Hematopoietic multipotent progenitor cell (in vitro differentiated cells): ENCODE measurements around the gene G0S2. TPM values are rescaled to one million over a fixed set of nuclear protein-coding genes. Genes with fewer than 3 reads are reported as not detected.
A peak's percentile ranks its signal among the peaks of the same experiment; 100 is the strongest.

ENCODE experiments used
- DNase-seq, 3 donors: peaks; one replicate each; pipeline ENCODE4 v3.0.0-alpha.2; 2011 to 2015; ENCODE audit warnings: low read depth in 2 of 3, low spot score in 2 of 3
- total RNA-seq: library from RNA; depleted of rRNA; stranded (reverse); fragments of >200 nt; gene quantifications from one replicate; pipeline ENCODE4 v1.2.3, GENCODE V29; 2012

The G0S2 gene, protein sequence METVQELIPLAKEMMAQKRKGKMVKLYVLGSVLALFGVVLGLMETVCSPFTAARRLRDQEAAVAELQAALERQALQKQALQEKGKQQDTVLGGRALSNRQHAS
- 5.1 TPM for total RNA-seq

DNA sequence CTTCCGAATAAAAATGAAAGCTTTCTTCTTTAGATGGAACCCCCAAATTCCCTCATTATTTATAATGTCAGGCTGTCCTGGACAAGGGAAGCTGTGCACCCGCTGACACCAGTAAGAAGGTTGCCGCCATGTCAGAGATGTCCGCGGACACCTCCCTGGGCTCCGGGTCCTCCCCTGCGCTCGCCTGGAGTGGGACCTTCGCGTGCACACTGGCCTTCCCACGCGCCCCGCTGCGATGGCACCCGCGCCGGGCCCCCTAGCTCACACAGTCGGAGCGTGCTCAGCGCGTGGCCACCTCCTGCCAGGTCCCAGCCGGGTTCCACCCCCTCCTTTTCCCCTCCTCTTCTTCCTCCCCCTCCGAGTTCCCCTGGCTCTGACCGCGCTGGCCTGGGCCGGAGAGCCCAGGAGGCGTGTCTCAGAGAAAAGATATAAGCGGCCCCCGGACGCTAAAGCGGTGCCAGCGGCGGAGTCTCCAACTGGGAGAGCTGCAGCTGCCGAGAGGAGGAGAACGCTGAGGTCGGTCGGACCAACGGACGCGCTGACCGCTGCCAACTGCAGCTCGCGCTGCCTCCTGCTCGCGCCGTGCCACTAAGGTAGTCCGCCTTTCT lies at the start of gene G0S2:
Gene G0S2, plus strand, starts transcription at position 456 of the 608 bp plus-strand sequence. CDS start 273 bp downstream, outside the sequence.
- peak in 1 of 3 donors; percentile 31 for DNase-seq

DNA sequence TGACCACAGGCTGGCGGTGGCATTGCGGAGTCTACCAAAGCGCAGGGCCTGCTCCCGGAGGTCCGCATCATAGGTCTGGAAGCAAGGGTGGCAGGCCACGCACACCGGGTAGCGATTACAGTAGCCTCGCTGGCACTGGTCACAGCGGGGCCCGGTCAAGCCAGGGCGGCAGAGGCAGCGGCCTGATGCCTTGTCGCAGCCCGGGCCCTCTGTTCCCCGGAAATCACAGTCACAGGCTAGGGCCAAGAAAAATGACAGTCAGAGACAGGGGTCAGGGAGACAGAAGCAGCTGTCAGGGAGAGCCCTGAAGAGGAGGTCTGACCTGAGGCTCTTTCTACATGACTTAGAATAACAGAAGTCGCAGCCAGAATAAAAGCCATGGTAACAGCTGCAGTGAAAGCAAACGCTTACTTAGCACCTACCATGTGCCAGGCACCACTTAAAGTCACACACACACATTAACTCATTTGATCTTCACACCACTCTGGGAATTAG lies 49.4 kb upstream of the G0S2 start:
- DNase-seq: no peak

DNA sequence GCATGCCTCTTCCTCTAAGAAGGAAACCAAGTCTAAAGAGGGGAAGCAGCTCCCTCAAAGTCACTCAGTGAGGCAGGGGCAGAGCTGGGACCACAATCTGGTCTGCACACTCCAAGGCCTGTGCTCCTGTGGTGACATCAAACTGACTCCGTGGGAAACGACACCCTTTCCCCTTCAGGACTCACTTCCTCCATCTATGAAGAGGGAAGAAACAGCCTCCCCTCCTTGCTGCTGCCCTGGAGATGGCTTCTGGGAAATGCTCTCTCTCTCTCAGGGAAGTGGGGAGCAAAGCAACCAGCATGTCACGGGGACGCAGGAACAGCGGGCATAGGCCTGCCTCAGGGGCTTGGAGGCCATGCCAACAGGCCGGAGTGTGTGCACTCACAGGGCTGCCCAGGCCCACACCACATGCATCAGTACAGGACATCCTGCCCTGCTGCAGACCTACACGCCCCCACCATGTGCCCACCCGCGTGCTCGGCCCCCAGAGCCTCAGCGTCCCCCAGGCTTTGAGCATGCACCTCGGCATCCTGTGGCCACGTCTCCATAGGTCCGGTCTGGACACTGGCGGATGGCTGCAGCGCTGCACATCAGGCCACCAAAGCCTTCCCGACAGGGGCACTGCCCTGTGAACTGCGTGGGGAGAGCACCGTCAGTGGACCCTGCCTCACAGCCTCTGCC lies 48.7 kb upstream of the G0S2 start:
- DNase-seq: no peak

DNA sequence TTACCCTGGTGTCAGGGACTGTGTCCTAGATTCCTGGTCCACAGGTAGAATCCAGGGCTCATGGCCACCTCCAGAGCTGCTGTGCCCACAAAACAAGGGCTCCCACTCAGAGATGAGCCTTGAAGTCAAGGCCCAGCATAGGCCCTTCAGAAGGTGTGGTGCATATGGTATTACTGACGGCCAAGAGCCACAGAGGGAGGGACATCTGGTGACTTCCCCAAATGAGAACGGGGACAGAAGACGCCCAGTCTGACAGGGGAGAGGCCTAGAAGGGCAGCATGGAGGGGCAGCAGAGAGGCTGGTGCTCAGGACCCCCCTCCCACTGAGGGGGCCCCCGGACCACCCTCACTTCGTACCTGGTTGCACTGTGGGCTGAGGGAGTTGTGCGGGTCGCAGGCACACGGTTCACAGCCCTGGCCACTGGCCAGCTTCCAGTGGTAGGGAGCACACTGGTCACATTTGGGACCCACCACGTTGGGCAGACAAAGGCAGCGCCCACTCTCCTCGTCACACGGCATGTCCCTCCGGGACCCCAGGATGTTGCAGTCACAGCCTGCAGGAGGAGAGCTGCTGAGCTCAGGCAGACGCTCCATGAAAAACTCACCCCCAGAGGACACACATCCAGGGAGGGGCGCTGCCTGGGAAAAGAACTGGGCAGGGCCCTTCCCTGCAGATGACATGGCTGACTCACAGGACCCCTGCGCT lies 48.0 kb upstream of the G0S2 start:
- DNase-seq: peak in 2 of 3 donors; percentile 4 to 55

DNA sequence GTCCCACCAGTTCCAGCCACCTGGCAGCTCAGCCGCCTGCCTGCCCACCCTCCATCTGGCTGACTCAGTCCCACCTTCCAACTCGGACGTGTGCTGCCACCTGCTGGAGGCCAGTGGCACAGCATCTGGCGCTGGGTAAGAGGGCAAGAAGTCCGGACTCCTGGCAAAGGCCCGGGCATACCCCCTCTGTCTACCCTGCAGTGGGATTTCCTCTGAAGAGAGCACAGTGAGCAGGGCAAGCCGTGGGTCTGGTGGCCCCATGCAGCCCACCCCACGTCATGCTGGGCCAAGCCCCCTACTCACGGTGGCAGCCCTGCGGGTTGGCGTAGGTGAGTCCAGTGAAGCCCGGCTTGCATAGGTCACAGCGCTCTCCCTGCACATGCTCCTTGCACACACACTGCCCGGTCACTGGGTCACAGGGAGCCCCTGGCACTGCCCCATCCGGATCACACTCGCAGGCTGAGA lies 47.4 kb upstream of the G0S2 start:
- peak; percentile 50 to 86 (median 72) for DNase-seq

DNA sequence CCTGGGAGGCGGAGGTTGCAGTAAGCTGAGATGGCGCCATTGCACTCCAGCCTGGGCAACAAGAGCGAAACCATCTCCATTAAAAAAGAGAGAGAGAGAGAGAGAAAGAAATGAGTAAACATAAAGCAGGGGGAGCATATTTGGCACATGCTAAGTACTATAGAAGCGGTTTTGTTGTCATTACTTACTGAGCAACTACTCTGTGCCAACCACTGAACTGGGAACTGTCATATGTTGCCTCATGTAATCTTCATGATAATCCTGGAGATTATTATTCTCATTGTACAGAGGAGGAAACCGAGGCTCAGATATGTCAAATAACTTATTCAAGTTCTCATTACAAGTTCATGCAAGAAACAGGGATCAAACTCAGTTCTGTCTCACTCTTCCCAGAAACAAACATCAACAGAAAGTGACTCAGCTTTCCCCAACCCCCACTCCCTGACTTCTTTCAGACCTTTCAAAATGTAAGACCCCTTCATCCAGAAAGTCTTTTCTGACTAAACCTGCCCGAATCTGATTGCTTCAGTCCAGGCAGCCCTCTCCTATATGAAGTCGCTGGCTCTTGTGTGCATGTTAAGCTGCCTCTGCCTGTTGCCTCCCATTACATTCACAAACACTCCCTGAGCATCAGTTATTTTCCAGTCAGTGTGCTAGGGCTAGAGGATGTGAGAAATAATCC lies 46.5 kb upstream of the G0S2 start:
- no peak for DNase-seq

DNA sequence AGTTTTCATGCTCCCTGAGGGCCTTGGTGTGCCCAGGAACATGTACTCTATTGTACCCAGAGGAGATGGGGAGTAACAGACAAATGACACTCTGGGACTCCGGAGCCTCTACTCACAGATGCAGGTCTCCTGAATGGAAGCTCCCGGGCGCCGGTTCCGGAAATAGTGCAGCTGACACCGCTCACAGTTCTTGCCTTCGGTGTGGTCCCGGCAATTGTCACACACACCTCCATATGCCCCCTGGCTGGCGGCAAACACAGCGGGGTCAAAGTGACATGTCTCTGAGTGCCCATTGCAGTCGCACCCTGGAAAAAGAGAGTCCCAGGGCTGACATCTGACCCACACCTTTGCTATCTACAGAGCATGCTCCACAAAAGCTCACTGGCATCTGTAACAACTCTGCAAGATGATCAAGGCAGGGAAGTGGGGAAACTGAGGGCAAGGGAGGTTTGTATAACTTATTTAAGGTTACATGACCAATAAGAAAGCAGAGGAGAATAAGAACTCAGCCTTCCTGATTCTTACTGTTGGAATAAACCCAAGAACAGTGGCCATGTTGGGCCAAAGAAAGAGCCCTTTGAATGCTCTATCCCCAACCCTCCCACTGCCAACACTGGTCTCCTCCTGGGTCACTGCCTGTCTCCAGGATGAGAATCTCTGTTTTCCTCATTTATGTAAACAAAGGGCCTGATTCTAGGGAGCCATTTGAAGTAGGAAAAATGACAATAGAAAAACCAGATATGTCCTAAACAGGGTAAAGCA lies 45.4 kb upstream of the G0S2 start:
- DNase-seq: no peak

DNA sequence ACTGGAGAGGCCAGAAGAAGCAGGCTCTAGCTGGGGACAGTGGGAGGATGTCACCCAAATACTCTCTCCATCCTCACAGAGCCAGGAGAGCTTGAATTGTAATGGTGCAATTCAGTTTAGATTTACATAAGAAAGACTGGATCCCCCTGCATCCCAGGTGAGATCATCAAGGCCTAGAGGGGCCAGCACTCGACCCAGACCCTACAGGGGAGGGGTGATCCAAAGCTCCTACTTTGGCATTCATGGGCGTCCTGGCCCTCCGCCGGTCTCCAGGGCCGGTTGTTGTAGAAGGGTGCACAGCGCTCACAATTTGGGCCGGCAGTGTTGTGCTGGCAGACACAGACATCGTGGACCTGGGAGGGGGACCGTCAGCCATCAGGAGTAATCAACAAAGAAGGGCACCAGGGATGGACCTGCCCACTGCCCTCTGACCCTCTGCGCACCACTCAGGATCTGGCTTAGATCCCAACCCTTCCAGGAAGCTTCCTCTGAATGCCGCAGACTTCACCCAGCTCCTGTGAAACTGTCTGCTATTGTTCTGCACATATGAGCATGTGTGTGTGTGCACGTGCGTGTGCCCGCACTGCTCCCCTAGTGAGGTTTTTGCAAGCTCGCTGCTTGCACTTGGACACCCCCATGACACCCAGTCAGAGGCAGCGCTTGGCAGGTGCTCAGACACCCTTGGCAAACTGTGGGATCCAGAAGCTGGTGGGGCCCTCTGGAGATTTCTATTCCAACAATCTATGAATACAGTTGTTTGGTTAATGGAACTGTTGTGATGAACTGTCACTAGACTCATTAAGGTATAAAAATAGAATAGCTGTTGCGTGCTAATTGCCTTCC lies 44.6 kb upstream of the G0S2 start:
- DNase-seq: no peak

DNA sequence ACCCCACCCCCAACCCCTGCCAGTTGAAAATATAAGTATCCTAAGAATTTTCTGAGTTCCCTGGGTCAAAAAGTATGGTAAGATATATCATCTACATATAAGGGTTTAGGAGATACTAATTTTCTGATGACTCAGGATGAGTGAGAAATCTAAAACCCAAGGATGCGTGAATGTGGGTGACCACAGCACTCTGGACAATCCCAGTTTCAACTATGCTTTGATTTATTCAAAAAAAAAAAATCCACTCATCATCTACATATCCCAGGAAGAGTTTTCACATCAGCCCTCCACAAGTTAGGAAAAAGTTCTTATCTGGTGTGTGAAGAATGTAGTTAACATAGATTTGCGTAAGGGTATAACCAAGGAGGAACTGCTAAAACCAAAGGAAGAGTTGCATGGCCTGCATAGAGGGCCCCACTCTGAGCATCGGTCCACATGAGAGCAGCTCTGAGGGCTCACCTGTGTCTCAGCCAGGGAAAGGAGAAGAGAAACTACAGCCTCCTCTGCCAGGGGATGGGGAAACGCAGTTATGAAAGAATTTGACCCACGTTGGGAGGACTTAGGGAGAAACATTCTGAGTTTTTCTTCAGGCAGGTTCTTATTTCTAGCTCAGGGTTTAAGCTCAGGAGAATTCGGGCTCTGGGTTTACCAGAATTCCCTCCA lies 41.7 kb upstream of the G0S2 start:
- DNase-seq: no peak

DNA sequence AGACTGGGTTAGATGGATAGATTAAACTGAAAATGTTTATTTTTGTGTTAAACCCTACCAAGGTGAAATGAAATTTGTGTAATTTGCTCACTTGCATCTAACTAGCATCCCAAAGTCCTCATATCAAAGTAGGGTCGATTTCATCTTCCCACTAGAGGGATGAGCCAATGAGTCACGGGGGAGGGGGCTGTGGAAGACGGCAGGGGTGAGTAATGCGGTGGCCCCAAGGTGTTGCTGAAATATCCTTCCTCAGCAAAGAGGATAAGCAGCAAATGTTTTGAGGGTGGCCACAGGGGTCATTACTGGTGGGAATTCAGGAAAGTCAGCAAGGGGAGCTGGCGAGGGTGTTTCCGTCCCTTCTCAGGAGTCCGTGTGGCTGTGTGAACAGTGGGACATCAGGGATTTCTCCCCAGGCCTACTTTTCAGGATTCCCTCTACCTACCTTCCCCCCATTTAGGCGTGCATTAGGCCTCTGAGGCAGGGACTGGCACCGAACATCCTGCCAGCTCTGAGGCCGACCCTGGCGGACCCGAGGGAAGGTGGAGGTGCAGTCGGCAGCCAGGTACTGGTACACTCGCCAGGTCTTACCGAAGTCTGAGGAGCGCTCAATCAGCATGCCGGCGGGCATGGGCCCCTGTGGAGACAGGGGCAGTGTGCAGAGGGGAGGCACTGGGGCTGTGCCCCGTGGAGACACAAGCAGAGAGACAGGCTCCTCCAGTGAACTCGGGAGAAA lies 41.0 kb upstream of the G0S2 start:
- DNase-seq: no peak

DNA sequence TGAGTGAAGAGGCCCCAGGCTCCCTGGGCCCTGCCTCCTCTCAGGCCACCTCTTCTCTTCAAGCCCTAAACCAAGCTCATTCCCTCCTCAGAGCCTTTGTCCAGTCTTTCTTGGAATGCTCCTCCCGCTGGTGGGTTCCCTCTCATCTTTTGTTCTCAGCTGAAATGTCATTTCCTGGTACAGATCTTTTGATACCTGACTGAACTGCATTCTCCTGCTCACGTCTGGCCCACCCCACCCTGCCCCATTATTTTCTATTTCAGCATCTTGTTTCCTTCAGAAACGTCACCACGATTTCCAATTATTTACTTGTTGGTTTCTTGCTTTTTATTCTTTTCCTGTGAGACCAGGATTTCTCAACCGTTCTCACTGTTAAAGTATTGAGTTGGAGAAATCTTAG lies 39.4 kb upstream of the G0S2 start:
- DNase-seq: no peak

DNA sequence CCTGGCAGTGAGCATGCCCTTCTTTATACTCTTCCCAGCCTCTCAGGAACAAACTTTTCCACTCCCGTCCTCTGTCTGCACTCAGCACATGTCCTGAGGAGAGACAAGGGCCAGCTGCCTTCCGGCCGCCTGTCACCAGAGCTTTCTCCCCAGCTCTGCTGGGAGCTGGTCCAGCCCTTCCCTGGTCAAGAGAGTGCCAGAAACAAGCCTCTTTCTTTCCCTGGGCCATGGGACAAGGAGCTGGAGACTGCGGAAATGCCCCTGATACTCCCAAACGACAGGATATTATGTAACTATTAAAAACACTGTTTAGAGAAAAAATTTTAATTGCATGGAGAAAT lies 33.4 kb upstream of the G0S2 start:
- no peak for DNase-seq

DNA sequence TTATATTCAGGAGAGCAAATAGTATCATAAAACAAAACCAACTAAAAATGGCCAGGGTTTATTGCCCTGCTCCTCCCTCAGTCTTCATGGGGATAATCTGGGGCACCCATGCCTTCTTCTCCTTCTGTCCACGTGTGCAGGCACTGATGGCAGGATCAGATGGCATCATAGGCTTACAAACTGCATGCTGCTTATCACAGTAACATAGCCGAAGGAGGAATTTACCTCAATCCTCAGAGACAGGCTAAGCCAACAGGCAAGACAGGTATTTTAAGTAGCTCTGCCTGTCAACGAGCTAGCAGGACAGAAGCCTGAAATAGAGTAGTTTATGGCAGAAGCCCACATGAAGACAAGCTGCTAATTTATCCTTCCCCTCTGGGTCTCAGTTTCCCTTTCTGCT lies 32.4 kb upstream of the G0S2 start:
- DNase-seq: no peak

DNA sequence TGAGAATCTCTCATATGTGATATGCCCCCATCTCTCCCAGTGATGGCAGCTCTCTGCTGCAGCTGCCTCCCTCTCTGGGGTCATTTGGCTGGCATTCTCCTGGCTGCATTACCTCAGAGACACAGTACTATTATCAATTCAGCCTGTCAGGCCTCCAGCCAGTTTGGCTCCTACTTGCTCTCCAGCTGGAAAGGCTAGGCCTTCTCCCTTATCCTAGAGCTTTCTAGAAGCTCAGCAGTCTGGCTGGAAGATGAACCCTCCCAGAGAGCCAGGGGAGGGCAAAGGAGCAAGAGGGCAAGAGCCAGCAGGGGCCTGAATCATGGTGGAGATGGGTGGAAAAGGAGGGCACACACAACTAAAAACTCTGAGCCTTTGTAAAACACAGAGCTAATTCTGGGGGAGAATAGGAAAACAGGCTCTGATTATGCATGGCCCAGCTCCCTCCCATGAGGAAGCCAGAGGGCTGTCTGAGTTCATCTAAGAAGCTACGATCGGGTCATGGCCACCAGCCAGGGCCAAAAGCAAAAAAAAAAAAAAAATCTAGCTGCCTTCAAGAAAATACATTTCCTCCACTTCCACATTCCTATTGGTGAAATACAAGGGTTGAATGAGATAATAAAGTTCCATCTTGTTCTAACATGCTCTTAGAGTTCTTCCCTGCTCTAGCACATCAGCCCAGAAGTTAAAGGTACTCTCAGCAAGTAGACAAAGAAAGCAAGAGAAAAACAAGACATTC lies 31.8 kb upstream of the G0S2 start:
- DNase-seq: no peak

DNA sequence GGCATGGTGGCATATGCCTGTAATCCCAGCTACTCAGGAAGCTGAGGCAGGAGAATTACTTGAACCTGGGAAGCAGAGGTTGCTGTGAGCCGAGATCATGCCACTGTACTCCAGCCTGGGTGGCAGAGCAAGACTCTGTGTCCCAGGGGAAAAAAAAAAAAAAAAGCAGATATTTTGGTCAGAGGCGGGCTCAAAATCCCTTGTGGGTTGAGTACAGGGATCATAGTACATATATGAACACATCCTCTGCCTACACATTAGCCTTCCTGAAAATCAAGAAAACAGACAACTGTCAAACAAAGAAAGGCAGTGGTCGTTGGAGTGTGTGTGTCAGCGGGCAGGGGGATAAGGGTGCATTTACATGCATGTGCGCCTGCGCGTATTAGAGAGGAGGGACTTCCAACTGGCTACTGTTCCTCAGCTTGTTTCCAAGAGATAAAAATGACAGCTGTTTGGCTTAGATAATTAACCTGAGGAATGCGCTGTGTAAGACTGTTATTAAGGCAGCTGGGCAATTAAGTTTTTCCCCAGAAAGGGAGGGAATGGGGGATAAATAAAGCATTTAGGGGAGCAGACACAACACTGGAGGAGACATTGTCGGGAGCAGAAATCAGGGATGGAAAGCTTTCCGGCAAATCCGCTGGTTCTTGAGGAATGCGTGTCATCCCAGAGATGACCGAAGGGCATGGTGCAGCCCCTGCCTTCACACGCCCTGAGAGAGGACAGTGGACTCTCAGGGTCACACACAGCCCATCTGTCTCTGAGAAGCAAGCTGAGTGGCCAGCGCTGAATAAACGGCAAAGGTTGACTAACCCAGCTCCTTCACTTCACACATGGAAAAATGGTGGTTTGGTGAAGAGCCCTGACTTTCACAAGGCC lies 29.4 kb upstream of the G0S2 start:
- DNase-seq: no peak

DNA sequence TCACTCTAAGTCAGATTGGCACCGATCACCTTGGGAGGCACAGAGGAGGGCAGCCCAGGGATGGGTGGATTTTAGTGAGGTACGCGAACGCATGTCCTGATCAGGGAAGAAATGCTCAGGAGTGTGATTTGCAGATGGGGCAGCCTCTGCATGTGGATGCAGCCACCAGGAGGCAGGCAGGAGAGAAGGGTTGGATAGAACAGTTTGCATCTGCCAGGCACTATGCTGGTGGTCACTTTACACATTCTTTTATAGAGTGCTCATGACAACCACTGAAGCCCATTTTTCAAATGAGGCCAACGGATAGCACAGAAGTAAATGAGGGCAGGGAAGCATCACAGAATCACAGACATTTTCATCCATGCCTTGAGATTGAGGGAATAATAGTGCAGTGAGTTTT lies 28.7 kb upstream of the G0S2 start:
- DNase-seq: no peak

DNA sequence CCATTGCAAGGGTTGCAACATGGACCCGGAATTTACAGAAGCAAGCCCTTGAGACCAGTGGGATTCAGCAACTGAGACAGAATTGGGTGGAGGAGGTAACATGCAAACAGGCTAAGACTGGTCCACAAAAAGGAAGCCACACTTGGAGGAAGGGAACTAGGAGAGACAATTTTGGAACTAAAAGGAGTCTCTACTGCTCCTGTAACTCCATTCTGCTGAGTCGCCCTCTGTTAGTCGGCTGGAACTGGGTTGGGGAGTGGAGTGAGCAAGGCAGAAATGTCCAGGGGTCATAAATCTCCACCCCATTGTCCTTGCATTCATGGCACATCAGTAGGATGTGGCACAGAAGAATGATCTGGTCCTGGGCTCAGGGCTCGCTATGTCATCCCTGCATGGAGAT lies 28.1 kb upstream of the G0S2 start:
- DNase-seq: no peak
